HG02759 (cell line): ENCODE results near the gene APBB1IP.
A peak's percentile ranks its signal among the peaks of the same experiment; 100 is the strongest.
"Not testable (repeated sequence)": the region's sequence is repeated elsewhere in the genome, so short reads cannot be mapped to it uniquely, and the experiment has no call there.

Source experiments
- ATAC-seq: cut with Tn5 transposase; IDR thresholded peaks from one replicate; pipeline ENCODE4 v1.9.1; 2021; ENCODE audit warnings: mild to moderate bottlenecking, moderate library complexity; ENCODE audit not compliant: unreplicated experiment

APBB1IP gene, protein sequence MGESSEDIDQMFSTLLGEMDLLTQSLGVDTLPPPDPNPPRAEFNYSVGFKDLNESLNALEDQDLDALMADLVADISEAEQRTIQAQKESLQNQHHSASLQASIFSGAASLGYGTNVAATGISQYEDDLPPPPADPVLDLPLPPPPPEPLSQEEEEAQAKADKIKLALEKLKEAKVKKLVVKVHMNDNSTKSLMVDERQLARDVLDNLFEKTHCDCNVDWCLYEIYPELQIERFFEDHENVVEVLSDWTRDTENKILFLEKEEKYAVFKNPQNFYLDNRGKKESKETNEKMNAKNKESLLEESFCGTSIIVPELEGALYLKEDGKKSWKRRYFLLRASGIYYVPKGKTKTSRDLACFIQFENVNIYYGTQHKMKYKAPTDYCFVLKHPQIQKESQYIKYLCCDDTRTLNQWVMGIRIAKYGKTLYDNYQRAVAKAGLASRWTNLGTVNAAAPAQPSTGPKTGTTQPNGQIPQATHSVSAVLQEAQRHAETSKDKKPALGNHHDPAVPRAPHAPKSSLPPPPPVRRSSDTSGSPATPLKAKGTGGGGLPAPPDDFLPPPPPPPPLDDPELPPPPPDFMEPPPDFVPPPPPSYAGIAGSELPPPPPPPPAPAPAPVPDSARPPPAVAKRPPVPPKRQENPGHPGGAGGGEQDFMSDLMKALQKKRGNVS

DNA sequence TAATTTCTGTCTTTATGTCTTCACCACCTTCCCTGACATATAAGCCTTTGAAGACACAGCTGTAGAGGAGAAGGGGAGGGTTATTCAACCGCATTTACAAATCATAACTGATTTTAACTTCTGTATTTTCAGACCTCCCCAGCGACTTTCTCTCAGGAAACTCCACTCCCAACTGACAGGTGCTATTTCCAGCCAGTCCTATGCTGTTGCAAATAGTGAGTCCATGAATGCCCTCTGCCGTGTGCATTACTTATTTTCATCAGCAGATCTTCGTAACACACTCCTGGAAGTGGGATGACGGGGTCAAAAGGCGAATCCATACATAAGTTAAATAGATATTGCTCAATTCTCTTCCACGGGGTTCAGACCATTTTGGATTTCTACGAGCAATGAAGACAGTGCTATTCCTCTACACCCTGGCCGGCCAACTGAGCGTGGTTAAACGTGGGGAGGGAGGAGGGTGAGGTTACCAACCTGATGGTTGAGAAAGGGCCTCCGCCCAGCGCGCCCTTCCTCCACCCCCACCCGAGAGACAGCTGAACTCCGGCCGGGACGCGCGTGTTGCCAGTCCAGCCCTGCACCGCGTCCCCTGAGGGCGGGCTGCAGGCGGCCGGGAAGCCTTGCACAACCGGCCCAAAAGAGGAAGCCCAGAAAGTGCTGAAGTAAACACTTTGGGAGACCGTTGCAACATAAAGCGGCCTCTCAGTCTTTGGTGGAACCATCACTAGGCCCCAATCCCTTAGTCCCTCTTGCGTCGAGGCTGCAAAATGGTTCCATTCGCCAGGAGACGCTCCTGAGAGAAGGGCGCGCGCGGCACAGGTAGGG, at the start of gene APBB1IP:
TSS of gene APBB1IP (plus strand) at position 705 of the 825 bp plus-strand sequence. CDS start 53,986 bp downstream, outside the sequence.
- ATAC-seq = peak; percentile 70

DNA sequence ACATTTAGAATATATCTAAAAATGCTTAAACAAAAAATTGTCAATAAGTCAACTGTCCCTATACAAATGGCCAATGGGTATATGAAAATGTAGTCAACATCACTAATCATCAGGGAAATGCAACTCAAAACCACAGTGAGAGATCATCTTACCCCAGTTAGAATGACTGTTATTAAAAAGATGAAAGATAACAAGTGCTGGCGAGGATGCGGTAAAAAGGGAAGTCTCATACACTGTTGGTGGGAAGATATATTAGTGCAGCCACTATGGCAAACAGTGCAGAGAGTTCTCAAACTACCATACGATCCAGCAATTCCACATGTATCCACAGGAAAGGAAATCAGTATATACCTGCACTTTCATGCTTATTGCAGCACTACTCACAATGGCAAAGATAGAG, 48.6 kb upstream of the APBB1IP start:
- no peak for ATAC-seq

DNA sequence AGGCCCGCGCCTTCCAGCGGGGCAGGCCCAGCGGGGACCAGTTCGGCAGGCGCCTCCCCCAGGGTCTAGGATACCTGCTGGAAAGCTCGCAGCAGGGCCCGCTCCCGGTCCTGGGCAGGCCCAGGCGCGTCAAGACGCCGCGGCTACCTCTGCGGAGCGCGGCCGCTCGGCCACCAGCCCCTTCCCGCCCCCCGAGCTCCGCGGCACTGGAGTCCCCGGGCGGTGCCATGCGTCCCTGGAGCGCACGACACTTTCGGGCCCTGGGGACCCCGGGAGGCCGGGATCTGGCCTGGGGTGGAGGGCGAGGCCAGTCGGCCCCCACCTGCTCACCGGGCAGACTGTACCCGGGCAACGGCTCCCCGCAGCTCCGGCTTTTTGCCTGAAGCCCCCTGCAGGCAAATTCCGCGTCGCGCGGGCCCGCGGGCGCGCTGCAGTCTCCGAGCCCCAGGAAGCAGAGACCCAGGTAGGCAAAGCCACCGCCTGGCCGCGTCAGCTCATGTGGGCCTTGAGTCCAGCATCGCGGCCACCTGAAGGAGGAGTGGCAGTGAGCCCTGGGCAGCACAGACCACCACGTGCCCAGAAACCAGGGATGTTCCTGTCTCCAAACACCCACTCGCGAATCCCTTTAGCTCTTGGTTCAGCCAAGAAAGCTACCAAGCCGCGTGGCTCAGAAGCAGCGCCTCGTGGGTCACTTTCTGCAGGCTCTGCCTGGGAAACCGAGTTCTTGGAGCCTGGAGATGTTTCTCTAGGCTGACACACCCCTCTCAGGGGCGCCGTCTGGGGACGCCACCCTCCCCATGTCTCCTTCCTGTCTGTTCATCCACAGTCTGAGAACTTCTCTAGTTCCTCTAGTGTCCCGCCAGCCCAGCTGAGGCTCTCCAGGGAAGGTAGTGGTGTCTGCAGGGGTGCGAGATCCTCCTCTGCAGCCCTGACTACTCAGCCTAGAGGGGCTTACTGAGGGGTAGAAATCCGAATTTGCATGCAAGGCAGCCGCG, 46.1 kb upstream of the APBB1IP start:
- peak; percentile 45 for ATAC-seq

DNA sequence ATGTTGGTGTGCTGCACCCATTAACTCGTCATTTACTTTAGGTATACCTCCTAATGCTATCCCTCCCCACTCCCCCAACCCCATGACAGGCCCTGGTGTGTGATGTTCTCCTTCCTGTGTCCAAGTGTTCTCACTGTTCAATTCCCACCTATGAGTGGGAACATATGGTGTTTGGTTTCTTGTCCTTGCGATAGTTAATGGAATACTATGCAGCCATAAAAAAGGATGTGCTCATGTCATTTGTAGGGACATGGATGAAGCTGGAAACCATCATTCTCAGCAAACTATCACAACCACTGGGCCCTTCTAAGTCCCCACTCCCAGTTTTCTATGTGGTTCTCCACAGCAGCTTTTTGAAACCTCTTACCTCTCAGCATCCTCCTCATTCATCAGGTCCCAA, 39.8 kb upstream of the APBB1IP start:
- not testable (repeated sequence) for ATAC-seq

DNA sequence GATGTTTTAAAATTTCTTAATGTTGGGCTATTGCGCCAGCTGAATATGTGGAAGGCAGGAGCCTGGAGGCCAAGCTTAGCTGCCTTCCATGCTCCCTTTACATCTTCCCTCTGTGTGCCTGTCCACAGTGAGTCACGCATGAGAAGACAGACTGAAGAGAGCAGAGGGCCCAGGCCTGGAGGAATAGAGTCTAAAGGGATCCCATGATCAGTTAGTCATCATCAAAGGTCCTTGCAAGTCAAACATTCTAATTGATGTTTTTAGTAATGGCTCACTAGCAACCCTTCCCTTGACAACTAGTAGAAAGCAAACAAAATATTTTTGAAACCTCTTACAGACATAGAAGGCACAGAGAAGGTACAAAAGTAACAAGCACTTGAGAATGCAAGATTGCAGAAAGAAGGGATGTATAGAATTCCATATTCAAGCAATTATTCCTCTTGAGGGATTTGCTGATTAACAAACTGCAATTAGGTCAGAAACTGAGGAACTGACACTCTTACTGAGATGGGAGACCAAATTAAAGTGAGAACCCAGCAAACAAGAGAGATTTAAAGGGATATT, 30.7 kb upstream of the APBB1IP start:
- no peak for ATAC-seq

DNA sequence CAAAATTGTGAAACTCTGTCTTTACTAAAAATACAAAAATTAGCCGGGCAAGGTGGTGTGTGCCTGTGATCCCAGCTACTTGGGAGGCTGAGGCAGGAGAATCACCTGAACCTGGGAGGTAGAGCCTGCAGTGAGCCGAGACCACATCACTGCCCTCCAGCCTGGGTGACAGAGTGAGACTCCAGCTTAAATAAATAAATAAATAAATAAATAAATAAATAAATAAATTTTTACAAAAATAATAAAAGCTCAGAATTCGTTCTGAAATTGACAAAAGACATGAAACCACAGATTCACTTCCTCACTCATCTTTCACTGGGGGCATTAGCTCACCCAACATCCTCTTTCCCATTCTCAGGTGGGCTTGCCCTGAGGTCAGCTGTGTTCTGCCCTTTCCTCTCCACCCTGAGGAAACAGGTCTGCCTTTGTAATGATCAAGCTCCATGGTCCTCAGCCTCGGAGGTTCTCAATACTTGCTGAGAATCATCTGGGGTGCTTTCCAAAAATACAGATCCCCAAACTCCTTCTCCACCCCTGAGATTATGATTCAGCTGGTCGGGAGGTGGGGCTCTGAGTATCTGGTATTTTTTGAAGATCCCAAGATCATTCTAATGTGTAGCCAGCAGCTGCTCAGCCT, 29.2 kb upstream of the APBB1IP start:
- peak; percentile 52 for ATAC-seq

DNA sequence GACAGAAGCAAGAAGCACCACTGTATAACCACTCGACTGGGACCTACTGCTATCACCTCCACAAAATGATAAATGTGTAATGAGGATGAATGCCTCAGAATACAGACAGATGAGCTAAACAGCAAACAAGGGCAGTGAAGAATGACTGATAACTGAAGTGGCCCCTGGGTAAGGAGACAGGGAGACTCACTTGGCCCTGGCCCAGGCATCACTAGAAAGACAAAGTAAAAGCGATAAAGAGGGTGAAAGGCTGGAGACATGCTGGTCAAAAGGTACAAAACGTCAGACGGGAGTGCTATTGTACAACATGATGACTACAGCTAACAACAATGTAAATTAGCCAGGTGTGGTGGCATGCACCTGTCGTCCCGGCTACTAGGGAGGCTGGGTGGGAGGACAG, 27.8 kb upstream of the APBB1IP start:
- no peak for ATAC-seq

DNA sequence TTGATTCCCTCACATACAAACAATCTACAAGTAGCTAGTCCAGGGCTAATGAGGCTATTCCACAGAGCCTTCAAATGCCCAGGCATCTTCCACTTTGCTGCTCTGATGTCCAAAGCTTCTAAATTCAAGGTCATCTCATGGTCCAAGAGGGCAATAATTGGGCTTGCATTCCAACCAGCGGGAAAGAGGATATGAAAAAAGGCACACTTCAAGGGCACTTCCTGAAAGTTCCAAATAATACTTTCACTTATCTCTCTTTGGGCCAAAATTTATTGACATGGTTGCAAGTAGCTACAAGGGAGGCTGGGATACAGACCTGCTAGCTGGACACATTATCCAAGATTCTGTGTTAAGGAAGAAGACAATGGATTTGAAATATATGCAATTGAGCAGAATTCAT, 25.2 kb upstream of the APBB1IP start:
- no peak for ATAC-seq

DNA sequence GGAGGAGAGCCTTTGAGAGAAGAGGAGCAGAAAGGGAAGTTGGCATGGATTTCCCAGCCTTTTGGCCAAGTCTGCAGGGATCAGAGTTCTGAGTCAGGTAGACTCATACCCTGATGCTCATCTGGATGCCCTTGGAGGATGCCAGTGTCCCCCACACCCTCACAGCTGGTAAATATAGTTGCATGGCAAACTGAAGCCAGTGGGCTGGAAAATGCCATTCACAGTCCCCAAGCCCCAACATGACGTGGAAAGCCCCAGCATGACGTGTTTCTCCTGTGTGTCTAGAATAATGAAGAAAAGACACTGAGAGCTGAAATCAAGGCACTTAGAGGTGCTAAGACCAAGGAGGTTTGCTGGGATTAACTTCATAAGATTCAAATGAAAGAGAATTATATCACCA, 24.8 kb upstream of the APBB1IP start:
- no peak for ATAC-seq

DNA sequence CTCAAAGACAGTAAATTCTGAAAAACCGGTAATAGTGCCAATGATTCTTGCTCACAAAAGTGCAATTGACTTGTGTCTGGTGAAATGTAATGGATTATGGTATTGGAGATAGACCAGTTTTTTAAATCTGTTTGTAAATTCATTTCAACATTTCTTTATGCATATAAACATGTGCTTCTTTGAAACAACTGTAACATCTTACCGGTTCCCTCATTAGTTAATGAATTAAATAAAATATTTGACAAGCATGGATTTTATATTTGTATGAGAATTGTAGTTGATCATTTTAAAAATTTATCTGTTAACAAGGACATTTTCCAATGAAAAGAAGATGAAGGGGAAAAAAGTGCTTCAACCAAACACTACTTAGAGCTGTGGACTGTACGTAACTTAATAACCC, 21.0 kb upstream of the APBB1IP start:
- ATAC-seq = no peak

DNA sequence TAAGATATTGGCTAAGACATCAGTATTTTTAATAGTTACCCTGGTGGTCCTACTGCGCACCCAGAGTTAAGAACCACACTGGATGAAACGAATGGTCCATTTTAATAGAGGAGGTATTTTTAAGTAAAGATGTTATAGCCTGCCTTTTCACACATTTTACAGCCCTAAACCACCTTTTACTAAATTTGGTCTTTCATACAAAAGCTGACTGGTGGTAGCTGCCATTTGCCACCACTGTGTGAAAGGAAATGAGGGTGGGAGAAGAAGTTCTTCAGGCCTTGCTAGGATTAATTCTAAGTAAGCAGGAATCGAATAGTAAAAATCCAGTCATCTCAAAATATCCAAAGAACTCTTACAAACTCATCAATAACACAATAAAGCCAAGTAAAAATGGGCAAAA, 15.2 kb upstream of the APBB1IP start:
- ATAC-seq = no peak

DNA sequence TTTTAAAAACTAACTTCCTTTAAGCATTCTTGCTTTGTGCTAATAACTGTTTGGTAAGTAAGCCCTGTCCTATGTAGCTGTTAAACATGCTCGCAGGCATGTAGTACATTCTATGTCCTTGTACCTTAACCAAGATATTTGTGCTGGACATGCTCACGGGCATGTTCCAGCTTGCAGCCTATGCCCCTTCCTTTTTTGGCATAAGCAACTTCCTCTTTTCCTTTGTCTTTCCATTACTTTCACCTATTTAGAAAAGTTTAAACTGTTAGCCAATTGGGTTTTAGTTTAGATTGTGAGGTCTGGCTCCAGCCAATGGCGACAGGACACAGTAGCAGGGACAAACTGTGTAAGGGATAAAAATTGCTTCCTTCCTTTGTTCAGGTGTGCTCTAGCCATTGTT, 14.4 kb upstream of the APBB1IP start:
- no peak for ATAC-seq

DNA sequence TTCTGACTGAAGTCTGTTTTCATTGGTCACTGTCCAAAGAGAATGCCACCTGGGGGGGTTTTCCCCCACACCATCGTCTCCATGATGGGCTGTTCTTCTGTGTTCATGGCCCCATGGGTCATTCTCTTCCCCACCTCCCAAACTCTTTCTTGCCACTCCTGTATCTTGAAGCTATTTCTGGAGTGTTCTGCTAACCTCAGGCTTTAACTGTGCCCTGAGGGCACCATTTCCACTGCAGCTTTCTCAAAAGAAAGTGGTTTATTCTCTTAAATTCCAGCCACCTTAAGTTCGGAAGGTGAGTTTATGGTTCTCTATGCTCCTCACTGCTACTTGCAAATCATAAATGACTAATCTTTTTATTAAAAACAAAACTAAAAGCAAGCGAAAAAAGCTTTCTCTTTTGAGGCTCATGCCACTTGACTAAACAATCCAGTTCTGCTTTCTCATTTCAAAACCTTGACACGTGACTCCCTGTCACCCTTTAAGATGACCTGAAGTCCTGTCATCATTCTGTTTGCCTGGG, 7.4 kb upstream of the APBB1IP start:
- peak; percentile 90 for ATAC-seq

DNA sequence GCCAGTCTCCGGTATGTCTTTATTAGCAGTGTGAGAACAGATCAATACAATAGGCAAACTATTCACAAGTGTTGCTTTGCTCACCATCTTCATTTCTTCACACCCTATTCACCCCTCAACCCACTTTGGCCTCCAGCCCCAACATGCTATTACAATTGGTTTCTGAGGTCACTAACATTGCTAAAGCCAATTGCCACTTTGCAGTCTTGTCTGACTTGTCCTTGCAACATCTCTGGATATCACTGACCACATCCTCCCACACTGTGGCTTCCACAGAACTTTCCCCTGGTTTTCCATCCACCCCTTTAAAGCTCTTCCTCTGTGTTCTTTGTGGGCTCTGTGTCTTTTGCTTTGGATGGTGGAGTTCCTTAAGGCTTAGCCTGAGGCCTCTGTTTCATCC, 5.2 kb upstream of the APBB1IP start:
- ATAC-seq = no peak

DNA sequence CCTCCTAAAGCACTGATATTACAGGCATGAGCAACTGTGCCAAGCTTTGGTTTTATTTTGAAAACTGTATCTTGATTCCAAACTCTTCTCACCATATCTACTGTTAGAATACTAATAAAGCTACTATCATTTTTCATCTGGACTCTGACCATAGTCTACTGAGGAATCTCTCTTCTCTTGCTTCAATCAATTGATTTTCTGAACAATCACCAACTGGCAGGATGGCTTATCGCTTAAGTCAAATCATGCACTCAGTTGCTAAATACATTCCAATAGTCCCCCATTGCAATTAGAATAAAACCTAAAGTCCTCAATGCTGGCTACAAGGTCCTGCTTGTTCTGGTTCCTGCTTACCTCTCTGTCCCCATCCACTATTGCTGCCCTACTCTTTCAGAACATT, 2.3 kb upstream of the APBB1IP start:
- ATAC-seq = no peak

DNA sequence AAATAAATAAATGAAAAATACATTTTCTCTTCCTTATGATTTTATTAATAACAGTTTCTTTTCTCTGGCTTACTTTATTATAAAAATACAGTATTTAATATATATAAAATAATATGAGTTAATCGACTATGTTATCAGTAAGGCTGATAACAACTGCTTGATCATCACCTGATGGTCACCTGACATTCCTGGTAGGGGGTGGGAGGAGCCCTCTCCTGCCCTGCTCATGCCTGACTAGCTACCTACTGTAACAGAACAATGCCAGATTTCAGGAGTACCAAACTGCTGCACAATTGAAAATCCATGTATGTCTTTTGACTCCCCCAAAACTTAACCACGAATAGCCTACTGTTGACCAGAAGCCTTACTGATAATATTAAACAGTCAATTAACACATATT, 1.3 kb upstream of the APBB1IP start:
- no peak for ATAC-seq

DNA sequence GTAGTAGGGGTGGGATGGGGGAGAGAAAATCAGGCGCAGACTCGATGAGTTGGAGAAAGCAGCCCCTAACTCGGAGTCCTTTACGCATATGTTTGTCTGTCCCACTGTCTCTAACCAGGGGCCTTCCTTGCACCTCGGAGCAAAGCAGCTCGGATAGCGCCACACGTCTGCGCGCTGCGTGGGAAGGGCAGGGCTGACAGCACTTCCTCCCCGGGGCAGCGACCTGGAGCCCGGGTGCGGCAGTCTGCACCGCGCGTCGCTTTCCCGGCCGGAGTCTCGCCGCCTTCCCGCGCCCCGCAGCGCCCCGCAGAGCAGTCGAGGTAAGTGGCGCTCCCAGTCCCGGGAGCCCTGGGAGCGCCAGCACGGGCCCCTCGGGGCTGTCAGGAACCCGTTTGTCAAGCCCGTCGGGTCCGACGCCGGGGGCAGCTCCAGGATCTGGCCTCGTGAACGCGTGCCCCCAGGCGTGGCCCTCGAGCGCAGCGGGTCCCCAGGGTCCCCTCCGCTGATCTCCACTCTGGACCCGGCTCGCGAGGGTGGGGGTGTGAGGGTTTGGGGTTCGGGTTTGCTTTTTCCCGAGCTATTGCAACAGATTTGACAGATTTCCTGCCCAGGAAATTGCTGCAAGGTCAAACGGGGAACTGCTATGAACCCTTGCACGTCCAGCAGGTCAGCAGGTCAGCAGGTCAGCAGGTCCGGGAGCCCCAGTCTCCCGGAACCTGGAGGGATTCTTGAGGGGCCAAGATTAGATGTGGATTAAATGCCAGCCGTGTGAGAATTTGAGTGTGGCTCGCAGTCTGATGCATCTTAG, 597 bp downstream of the APBB1IP start:
- ATAC-seq = peak; percentile 70

DNA sequence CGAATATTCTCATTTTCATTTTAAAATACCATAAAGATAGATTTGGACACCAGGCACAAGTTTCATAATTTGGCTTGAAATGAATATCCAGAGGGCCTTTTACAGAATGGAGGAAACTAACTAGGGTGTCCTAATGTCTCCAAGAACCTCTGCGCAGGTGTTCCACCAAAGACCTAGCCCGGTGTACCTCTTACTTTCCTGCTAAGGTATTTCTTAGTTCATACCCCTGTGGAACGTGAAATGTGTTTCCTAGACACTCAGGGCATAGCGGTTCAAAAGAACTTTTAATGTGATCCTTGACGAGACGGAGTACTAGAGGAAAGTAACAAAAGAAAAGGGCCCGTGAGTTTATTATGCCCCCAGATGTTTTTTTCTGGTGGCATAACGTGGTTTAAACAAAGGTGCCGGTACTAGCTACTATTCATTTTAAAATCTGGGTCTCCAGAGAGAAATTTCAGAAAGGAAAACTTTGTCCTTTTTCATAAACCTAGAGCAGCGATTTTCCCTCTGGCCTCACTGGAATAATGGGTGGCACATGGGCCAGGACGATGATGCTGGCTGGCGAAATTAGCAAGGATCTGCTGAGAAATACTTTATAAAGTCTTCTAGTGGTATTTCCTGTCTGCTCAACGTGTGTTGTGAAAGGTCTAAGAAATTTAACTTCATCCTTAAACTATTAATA, 1.4 kb downstream of the APBB1IP start:
- ATAC-seq = no peak
